Heart left ventricle (tissue), 16 donors: ENCODE measurements around the gene TBC1D5. TPM values are rescaled to one million over a fixed set of nuclear protein-coding genes. Genes with fewer than 3 reads are reported as not detected.

Experiments used
- ATAC-seq, 4 donors: fragments of 200-7000 bp; cut with Tn5 transposase; one replicate each; pipeline ENCODE4 v1.9.1; 2020 to 2022; ENCODE audit warnings: moderate library complexity in 4 of 4, mild to moderate bottlenecking in 3 of 4, moderate number of reproducible peaks in 1 of 4
- DNase-seq, 5 donors: peaks; one replicate each; pipeline ENCODE4 v3.0.0-alpha.2; 2020
- H3K27ac ChIP-seq, 12 donors: fragments of 200-600 bp; sonication (generic) in 4 of 12; one replicate each; pipeline versions ENCODE4 v1.5.0 to v1.8.0; 2016 to 2022; ENCODE audit warnings: mild to moderate bottlenecking in 2 of 12
- H3K27me3 ChIP-seq, 9 donors: fragments of 200-600 bp; sonication (generic) in 2 of 9; one replicate each; pipeline versions ENCODE4 v1.5.1 to v1.8.0; 2016 to 2022; ENCODE audit warnings: mild to moderate bottlenecking in 3 of 9
- H3K36me3 ChIP-seq, 9 donors: fragments of 200-600 bp; sonication (generic) in 2 of 9; one replicate each; pipeline versions ENCODE4 v1.5.0 to v1.8.0; 2018 to 2022; ENCODE audit warnings: mild to moderate bottlenecking in 2 of 9
- H3K4me1 ChIP-seq, 12 donors: fragments of 200-600 bp; sonication (generic) in 4 of 12; one replicate each; pipeline versions ENCODE4 v1.5.0 to v1.8.0; 2016 to 2022; ENCODE audit warnings: mild to moderate bottlenecking in 3 of 12
- H3K4me3 ChIP-seq, 12 donors: fragments of 200-600 bp; sonication (generic) in 4 of 12; one replicate each; pipeline versions ENCODE4 v1.5.0 to v1.8.0; 2017 to 2022; ENCODE audit warnings: mild to moderate bottlenecking in 9 of 12, moderate library complexity in 4 of 12
- H3K9me3 ChIP-seq, 12 donors: fragments of 200-600 bp; sonication (generic) in 4 of 12; one replicate each; pipeline versions ENCODE4 v1.5.0 to v1.8.0; 2016 to 2022; ENCODE audit warnings: mild to moderate bottlenecking in 1 of 12
- POLR2A ChIP-seq, 2 donors: fragments of 450-650 bp; IDR thresholded peaks; one replicate each; pipeline ENCODE4 v1.6.1; 2017; ENCODE audit warnings: antibody characterized with exemption in 2 of 2, mild to moderate bottlenecking in 2 of 2, moderate library complexity in 2 of 2
- WGBS, 4 donors: extraction: QIAGEN DNeasy Blood & Tissue Kit in 2 of 4; methylation state at CpG; one replicate each; pipeline versions ENCODE4 v1.1.5 to v1.1.7; 2013 to 2018; 5-methylcytosine and 5-hydroxymethylcytosine counted together
- intact Hi-C, 10 donors: fragments of 100-400 bp; cut with DNase I; formaldehyde crosslinking; loops; one replicate each; pipeline versions ENCODE4 v1.11.1 to v1.14.2; 2022
- polyA plus RNA-seq, 2 donors: library from polyadenylated mRNA; stranded (reverse); fragments of 200-250 nt; gene quantifications; one replicate each; pipeline ENCODE4 v1.2.3, GENCODE V29; 2013
- total RNA-seq, 9 donors: library from RNA; depleted of rRNA in 2 of 9; stranded (reverse); fragments of >200 nt in 2 of 9; fragmentation: NEBNext Ultra II Directional in 3 of 9; extraction: Animal tissue kit (Norgen Biotek cat#: 25700) in 3 of 9; gene quantifications; one replicate each; pipeline versions ENCODE4 v1.1.0 to v1.2.4, GENCODE V29; 2016 to 2023
- TF ChIP-seq, protein P1 (sequence below), 12 donors: fragments of 200-600 bp; sonication (generic) in 4 of 12; IDR thresholded peaks; one replicate each; pipeline versions ENCODE4 v1.5.0 to v1.8.0; 2018 to 2022; ENCODE audit warnings: antibody characterized with exemption in 12 of 12, mild to moderate bottlenecking in 5 of 12
- donor health status: ischemic (EF 13 %, LVEDD 7.1; RV severe dilation, severe dysfunction).
- donor health status: healthy with polysubstance abuse.
- donor health status: DM: no; HTN: yes; CAD: no.
- donor health status: DM: no; HTN: no; CAD: no.
- donor health status: ischemic (EF 25% LVEDD 6.9; RV normal size, moderate dysfunction).
- donor health status: ischemic (EF 25% LVEDD 5.7; RV mildly dilated, moderate dysfunction).
- donor health status: healthy.
- donor health status: DM: yes; HTN: yes; CAD: no.
- donor health status: ischemic (EF 35%, LVEDD 5.7; RV mildly dilated, moderate dysfunction).
- donor health status: nonischemic (EF 11% LVEDD 7.7; RV severe dilation, severe dysfunction).
- donor health status: DM: yes; HTN: yes; CAD: no.
- donor health status: PGD.
- donor health status: ischemic (EF 29% LVEDD 5.4; RV normal size, mild dysfunction).
- donor health status: nonischemic (EF 23%, LVEDD 6.1; RV moderate dilation, normal function).

TBC1D5 gene
- total and polyA plus RNA-seq, 11 donors = 5.8 to 48.3 (median 31.1) TPM

DNA sequence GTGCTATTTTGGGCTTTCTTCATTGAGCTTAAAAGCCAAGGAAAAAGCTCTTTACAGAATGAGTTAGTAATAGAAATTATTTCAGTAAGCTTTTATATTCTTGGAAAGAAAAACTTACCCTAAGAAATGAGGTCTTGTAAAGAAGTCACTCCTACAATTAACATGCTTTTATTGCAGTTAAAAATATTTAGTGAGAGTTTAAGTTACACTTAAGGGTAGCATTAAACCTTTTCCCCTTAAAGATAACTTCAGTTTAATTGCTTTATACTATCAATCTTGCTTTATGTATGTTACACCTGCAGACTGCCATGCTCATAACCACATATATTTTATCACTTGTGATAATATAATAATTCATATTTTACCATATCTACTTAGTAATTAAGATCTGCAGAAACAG, 431.4 kb downstream of the TBC1D5 start:
- no peak for DNase-seq
- intact Hi-C loops = no loop called here
- H3K27ac ChIP-seq = no peak overlapping the region
- peaks cover 0 to 10% (median 3%) of the 10 kb centered on the region in 12 donors for H3K4me1 ChIP-seq
- TF ChIP-seq, protein P1, sequence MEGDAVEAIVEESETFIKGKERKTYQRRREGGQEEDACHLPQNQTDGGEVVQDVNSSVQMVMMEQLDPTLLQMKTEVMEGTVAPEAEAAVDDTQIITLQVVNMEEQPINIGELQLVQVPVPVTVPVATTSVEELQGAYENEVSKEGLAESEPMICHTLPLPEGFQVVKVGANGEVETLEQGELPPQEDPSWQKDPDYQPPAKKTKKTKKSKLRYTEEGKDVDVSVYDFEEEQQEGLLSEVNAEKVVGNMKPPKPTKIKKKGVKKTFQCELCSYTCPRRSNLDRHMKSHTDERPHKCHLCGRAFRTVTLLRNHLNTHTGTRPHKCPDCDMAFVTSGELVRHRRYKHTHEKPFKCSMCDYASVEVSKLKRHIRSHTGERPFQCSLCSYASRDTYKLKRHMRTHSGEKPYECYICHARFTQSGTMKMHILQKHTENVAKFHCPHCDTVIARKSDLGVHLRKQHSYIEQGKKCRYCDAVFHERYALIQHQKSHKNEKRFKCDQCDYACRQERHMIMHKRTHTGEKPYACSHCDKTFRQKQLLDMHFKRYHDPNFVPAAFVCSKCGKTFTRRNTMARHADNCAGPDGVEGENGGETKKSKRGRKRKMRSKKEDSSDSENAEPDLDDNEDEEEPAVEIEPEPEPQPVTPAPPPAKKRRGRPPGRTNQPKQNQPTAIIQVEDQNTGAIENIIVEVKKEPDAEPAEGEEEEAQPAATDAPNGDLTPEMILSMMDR (IDR thresholded peaks at IDR 0.05) = no peak
- no peak for TF ChIP-seq POLR2A (IDR thresholded peaks at IDR 0.05)
- H3K27me3 ChIP-seq = no peaks in the 10 kb centered on the region
- H3K4me3 ChIP-seq = no peak overlapping the region
- ATAC-seq = no peak
- H3K36me3 ChIP-seq = peaks cover 0 to 17% (median 6%) of the 10 kb centered on the region in 9 donors
- no peaks in the 10 kb centered on the region for H3K9me3 ChIP-seq

DNA sequence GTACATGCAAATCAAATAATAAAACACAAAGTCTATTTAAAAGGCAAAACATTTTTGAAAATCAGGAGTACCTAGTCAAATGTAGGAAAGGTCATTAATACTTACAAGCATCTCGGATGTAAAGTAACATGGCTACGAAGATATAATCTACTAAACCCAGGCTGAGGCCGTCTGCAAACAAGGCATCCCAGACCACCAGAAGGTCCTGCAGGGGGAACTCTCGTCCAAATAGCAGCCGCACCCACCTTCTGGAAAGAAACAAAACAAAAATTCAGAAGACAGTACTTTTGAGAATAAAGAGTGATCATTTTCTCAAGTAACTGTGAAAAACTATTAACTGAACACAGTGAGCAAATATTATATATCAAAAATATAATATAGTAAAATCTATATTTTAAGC, 434.5 kb downstream of the TBC1D5 start:
- Histone ChIP-seq H3K27ac (no peak overlapping the region), H3K27me3 (no peaks in the 10 kb centered on the region), H3K36me3 (peaks cover 0 to 19% (median 6%) of the 10 kb centered on the region in 9 donors), H3K4me1 (peaks cover 0 to 9% (median 2%) of the 10 kb centered on the region in 12 donors), H3K4me3 (no peak overlapping the region), H3K9me3 (no peaks in the 10 kb centered on the region)
- ATAC-seq (no peak), DNase-seq (no peak)
- 89 to 93% (median 92%) methylated on average over 5 of the region's 5 CpGs for WGBS, 4 donors
- TF ChIP-seq, protein P1 (IDR thresholded peaks at IDR 0.05) = no peak
- TF ChIP-seq POLR2A (IDR thresholded peaks at IDR 0.05) = no peak
- intact Hi-C loops = no loop called here

DNA sequence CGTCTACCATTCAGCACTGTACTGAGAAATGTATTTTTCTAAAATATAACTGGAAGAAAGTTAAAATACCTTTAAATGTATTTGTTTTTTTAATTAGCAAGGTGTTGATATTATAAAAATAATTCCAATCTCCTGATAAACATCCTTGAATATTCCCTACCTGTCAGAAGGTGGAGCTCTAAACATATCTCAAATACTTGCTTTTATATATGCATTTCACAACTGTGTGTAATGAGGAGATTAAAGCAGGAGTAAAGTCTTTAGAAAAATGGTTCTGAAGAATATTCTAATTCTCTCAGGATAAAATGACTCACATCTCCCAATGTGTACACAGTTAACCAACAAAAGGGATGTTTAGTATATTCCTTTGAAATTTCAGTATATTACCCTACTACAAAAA, 434.9 kb downstream of the TBC1D5 start:
- Histone ChIP-seq H3K4me3 (no peak overlapping the region), H3K27me3 (no peaks in the 10 kb centered on the region), H3K27ac (no peak overlapping the region), H3K36me3 (peaks cover 0 to 19% (median 6%) of the 10 kb centered on the region in 9 donors), H3K9me3 (no peaks in the 10 kb centered on the region), H3K4me1 (peaks cover 0 to 9% (median 0%) of the 10 kb centered on the region in 12 donors)
- DNase-seq (no peak), ATAC-seq (no peak)
- intact Hi-C loops = no loop called here
- WGBS, 4 donors = 95 to 99% (median 97%) methylated on average over 1 of the region's 1 CpG
- TF ChIP-seq POLR2A (IDR thresholded peaks at IDR 0.05) = no peak
- TF ChIP-seq, protein P1 (IDR thresholded peaks at IDR 0.05) = peak in 1 of 12 donors; percentile 19

DNA sequence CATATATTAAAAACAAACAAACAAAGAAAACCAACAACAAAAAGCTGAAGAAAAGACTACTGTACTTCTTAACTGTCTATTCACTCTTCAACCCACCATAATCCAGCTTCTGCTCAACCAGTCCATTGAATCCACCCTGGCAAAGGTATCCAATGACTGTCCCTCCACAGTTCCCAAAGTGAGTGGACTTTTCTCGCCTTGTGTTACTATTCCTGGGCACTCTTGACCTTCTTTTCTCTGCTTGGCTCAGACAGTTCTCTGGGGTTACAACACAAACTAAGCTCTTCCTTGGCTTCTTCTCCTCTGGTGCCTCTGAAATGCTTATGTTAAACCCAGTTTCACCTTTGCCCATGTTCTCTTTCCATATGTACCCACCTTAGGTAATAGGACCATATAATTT, 437.5 kb downstream of the TBC1D5 start:
- ATAC-seq = peak in 1 of 4 donors; percentile 66
- Histone ChIP-seq H3K36me3 (peaks cover 0 to 19% (median 6%) of the 10 kb centered on the region in 9 donors), H3K27me3 (no peaks in the 10 kb centered on the region), H3K9me3 (no peaks in the 10 kb centered on the region), H3K4me3 (no peak overlapping the region), H3K4me1 (peaks cover 0 to 21% (median 3%) of the 10 kb centered on the region in 12 donors), H3K27ac (no peak overlapping the region)
- DNase-seq = no peak
- TF ChIP-seq, protein P1 (IDR thresholded peaks at IDR 0.05) = no peak
- no peak for TF ChIP-seq POLR2A (IDR thresholded peaks at IDR 0.05)
- 0 to 39% (median 12%) methylated on average over 1 of the region's 1 CpG for WGBS, 4 donors
- intact Hi-C loops = no loop called here
